Neural cell (in vitro differentiated cells): ENCODE measurements around the gene NOL4L. TPM values are rescaled to one million over a fixed set of nuclear protein-coding genes. Genes with fewer than 3 reads are reported as not detected.

Source experiments
- H2AFZ ChIP-seq: fragments of 200-600, 300-800 bp; sonication (generic), shearing (Covaris generic); 2 replicates; pipeline ENCODE4 v1.6.0; 2014; ENCODE audit warnings: low read depth, mild to moderate bottlenecking, antibody characterized with exemption, low read length, moderate library complexity
- H3F3A ChIP-seq: fragments of 200-600 bp; shearing (Covaris generic); 2 replicates; pipeline ENCODE4 v1.6.1; 2016; ENCODE audit warnings: mild to moderate bottlenecking, moderate library complexity, mixed read lengths, antibody characterized with exemption, low read length; ENCODE audit not compliant: insufficient read depth, poor library complexity, severe bottlenecking
- H3K27ac ChIP-seq: fragments of 200-600, 300-800 bp; sonication (generic), shearing (Covaris generic); 2 replicates; pipeline ENCODE4 v1.5.1; 2014; ENCODE audit warnings: mild to moderate bottlenecking, low read length, moderate library complexity
- H3K27me3 ChIP-seq: fragments of 300-800, 200-600 bp; sonication (generic), shearing (Covaris generic); 2 replicates; pipeline ENCODE4 v1.6.0; 2014; ENCODE audit warnings: mild to moderate bottlenecking, low read depth, low read length, moderate library complexity; ENCODE audit not compliant: insufficient read depth
- H3K36me3 ChIP-seq: fragments of 300-800, 200-600 bp; sonication (generic), shearing (Covaris generic); 2 replicates; pipeline ENCODE4 v1.5.1; 2014; ENCODE audit warnings: mild to moderate bottlenecking, antibody characterized with exemption, low read length, moderate library complexity; ENCODE audit not compliant: insufficient read depth
- H3K4me2 ChIP-seq: fragments of 300-800, 200-600 bp; sonication (generic), shearing (Covaris generic); 2 replicates; pipeline ENCODE4 v1.6.0; 2014; ENCODE audit warnings: mild to moderate bottlenecking, low read length
- H3K4me3 ChIP-seq: fragments of 300-800, 200-600 bp; sonication (generic), shearing (Covaris generic); 2 replicates; pipeline ENCODE4 v1.5.1; 2014; ENCODE audit warnings: mild to moderate bottlenecking, low read length, moderate library complexity
- H3K79me2 ChIP-seq: fragments of 200-600 bp; shearing (Covaris generic); replicated peaks from 2 replicates; pipeline ENCODE4 v1.6.0; 2014; ENCODE audit warnings: mild to moderate bottlenecking, low read length, moderate library complexity; ENCODE audit not compliant: insufficient read depth
- H3K9ac ChIP-seq: fragments of 300-800, 200-600 bp; sonication (generic), shearing (Covaris generic); 2 replicates; pipeline ENCODE4 v1.6.1; 2016; ENCODE audit warnings: mild to moderate bottlenecking, low read length, mixed read lengths
- H3K9me2 ChIP-seq: fragments of 200-600 bp; shearing (Covaris generic); 2 replicates; pipeline ENCODE4 v1.6.1; 2016; ENCODE audit warnings: mild to moderate bottlenecking, low read length, mixed read lengths; ENCODE audit not compliant: insufficient read depth
- H3K9me3 ChIP-seq: fragments of 200-600, 300-800 bp; sonication (generic), shearing (Covaris generic); 2 replicates; pipeline ENCODE4 v1.6.1; 2016; ENCODE audit warnings: mild to moderate bottlenecking, mixed run types, low read length, moderate library complexity, mixed read lengths
- H4K20me1 ChIP-seq: fragments of 200-600 bp; shearing (Covaris generic); 2 replicates; pipeline ENCODE4 v1.6.1; 2016; ENCODE audit warnings: mild to moderate bottlenecking, mixed run types; ENCODE audit not compliant: insufficient read depth
- CTCF ChIP-seq: fragments of 450-650 bp; IDR thresholded peaks from 2 replicates; pipeline ENCODE4 v1.5.1; 2014; ENCODE audit warnings: antibody characterized with exemption, mild to moderate bottlenecking, moderate library complexity; ENCODE audit not compliant: poor library complexity, severe bottlenecking
- EP300 ChIP-seq: fragments of 450-650 bp; conservative IDR thresholded peaks from 2 replicates; pipeline ENCODE4 v1.6.1; 2014; ENCODE audit warnings: antibody characterized with exemption, mild to moderate bottlenecking, moderate library complexity; ENCODE audit not compliant: poor library complexity, severe bottlenecking
- EZH2 ChIP-seq: fragments of 200-600, 300-800 bp; shearing (Covaris generic), sonication (generic); IDR thresholded peaks from 2 replicates; pipeline ENCODE4 v1.6.1; 2014; ENCODE audit warnings: antibody characterized with exemption, low read length, borderline replicate concordance, mild to moderate bottlenecking; ENCODE audit not compliant: insufficient read depth, poor library complexity, severe bottlenecking
- MXI1 ChIP-seq: fragments of 450-650 bp; conservative IDR thresholded peaks from 2 replicates; pipeline ENCODE4 v1.6.1; 2014; ENCODE audit warnings: antibody characterized with exemption, mild to moderate bottlenecking; ENCODE audit not compliant: poor library complexity, severe bottlenecking
- POLR2AphosphoS5 ChIP-seq: IDR thresholded peaks from 2 replicates; pipeline ENCODE4 v1.6.1; 2012
- RAD21 ChIP-seq: fragments of 450-650 bp; conservative IDR thresholded peaks from 2 replicates; pipeline ENCODE4 v1.6.1; 2014; ENCODE audit warnings: antibody characterized with exemption, mild to moderate bottlenecking, moderate library complexity
- SMC3 ChIP-seq: fragments of 450-650 bp; conservative IDR thresholded peaks from 2 replicates; pipeline ENCODE4 v1.6.1; 2014; ENCODE audit warnings: antibody characterized with exemption, mild to moderate bottlenecking, moderate library complexity; ENCODE audit not compliant: poor library complexity
- TAF1 ChIP-seq: IDR thresholded peaks from 2 replicates; pipeline ENCODE4 v1.6.1; 2012; ENCODE audit warnings: low read depth
- polyA plus RNA-seq: library from polyadenylated mRNA; depleted of rRNA; stranded (reverse); fragments of >200 nt; gene quantifications from 2 replicates; pipeline ENCODE4 v1.2.3, GENCODE V29; 2014
- TF ChIP-seq, protein P1 (sequence below): IDR thresholded peaks from 2 replicates; pipeline ENCODE4 v1.6.1; 2012; ENCODE audit warnings: borderline replicate concordance

Gene NOL4L
- polyA plus RNA-seq, 1 donor from 2014 or later = 20.4 TPM

- H3K9me3 ChIP-seq = no peaks in the 10 kb centered on the region
- no peaks in the 10 kb centered on the region for H3K27me3 ChIP-seq
- no peak overlapping the region for H3K4me3 ChIP-seq
- H3K36me3 ChIP-seq = no peaks in the 10 kb centered on the region
- no peak overlapping the region for H3K4me2 ChIP-seq
- no peaks in the 10 kb centered on the region for H4K20me1 ChIP-seq
- no peak overlapping the region for H3K9ac ChIP-seq
- no peaks in the 10 kb centered on the region for H3F3A ChIP-seq
- TF ChIP-seq EZH2 (no peak), TAF1 (no peak), EP300 (no peak), CTCF (no peak), SMC3 (no peak), RAD21 (no peak), POLR2AphosphoS5 (no peak), MXI1 (no peak)
- TF ChIP-seq, protein P1, sequence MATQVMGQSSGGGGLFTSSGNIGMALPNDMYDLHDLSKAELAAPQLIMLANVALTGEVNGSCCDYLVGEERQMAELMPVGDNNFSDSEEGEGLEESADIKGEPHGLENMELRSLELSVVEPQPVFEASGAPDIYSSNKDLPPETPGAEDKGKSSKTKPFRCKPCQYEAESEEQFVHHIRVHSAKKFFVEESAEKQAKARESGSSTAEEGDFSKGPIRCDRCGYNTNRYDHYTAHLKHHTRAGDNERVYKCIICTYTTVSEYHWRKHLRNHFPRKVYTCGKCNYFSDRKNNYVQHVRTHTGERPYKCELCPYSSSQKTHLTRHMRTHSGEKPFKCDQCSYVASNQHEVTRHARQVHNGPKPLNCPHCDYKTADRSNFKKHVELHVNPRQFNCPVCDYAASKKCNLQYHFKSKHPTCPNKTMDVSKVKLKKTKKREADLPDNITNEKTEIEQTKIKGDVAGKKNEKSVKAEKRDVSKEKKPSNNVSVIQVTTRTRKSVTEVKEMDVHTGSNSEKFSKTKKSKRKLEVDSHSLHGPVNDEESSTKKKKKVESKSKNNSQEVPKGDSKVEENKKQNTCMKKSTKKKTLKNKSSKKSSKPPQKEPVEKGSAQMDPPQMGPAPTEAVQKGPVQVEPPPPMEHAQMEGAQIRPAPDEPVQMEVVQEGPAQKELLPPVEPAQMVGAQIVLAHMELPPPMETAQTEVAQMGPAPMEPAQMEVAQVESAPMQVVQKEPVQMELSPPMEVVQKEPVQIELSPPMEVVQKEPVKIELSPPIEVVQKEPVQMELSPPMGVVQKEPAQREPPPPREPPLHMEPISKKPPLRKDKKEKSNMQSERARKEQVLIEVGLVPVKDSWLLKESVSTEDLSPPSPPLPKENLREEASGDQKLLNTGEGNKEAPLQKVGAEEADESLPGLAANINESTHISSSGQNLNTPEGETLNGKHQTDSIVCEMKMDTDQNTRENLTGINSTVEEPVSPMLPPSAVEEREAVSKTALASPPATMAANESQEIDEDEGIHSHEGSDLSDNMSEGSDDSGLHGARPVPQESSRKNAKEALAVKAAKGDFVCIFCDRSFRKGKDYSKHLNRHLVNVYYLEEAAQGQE = no peak
- no peaks in the 10 kb centered on the region for H3K9me2 ChIP-seq
- no peak overlapping the region for H3K27ac ChIP-seq
- H3K79me2 ChIP-seq = peaks cover 3% of the 10 kb centered on the region
- H2AFZ ChIP-seq = no peak overlapping the region
Measured at GRCh38 chr20:32555584-32555983, 29.5 kb downstream of the NOL4L start.

DNA sequence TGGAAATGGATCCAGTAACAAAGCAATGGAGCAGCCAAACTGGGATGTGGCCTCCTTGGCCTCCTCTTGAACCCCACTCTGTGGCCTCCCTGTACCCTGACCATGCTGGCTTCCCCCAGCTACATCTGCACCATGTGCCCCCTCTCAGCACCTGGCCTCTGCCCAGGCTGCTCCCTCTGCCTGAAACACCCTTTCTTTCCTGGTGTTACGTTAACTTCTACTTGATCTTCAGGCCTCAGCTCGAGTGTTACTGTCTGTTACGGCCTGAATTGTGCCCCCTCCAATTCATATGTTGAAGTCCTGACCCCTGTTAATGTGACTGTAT is 30.2 kb downstream of the NOL4L start:
- Histone ChIP-seq H3K36me3 (no peaks in the 10 kb centered on the region), H2AFZ (no peak overlapping the region)
- no peak for TF ChIP-seq POLR2AphosphoS5
- TF ChIP-seq EP300 = no peak
- TF ChIP-seq MXI1 = no peak
- TF ChIP-seq CTCF = no peak
- no peak for TF ChIP-seq TAF1
- TF ChIP-seq, protein P1 = no peak
- TF ChIP-seq SMC3 = no peak
- TF ChIP-seq RAD21 = no peak
- TF ChIP-seq EZH2 = no peak

More for the DNA sequence above, 30.2 kb downstream of the NOL4L start:
- no peak overlapping the region for H3K9ac ChIP-seq
- H3K4me2 ChIP-seq = no peak overlapping the region
- peaks cover under 1% of the 10 kb centered on the region for H3K79me2 ChIP-seq
- no peaks in the 10 kb centered on the region for H3K9me3 ChIP-seq
- no peaks in the 10 kb centered on the region for H3F3A ChIP-seq
- H4K20me1 ChIP-seq = no peaks in the 10 kb centered on the region
- no peaks in the 10 kb centered on the region for H3K27me3 ChIP-seq
- no peak overlapping the region for H3K27ac ChIP-seq
- no peak overlapping the region for H3K4me3 ChIP-seq
- H3K9me2 ChIP-seq = no peaks in the 10 kb centered on the region
